BE2C (cell line): ENCODE data around the gene TXNDC2.

Experiments used
- DNase-seq: peaks from one replicate; pipeline ENCODE4 v3.0.0-alpha.2; 2020
- H3K27me3 ChIP-seq: fragments of 250-450 bp; sonication (Bioruptor Pico); 2 replicates; pipeline ENCODE4 v1.5.1; 2020; ENCODE audit warnings: mild to moderate bottlenecking
- H3K36me3 ChIP-seq: fragments of 250-450 bp; sonication (Bioruptor Pico); 2 replicates; pipeline ENCODE4 v1.5.1; 2020; ENCODE audit warnings: mild to moderate bottlenecking
- H3K4me1 ChIP-seq: fragments of 250-450 bp; sonication (Bioruptor Pico); 2 replicates; pipeline ENCODE4 v1.5.1; 2020
- H3K4me3 ChIP-seq: 2 replicates; pipeline ENCODE4 v1.5.1; 2011; ENCODE audit warnings: low read depth, low read length
- H3K9me3 ChIP-seq: fragments of 250-450 bp; sonication (Bioruptor Pico); 2 replicates; pipeline ENCODE4 v1.5.1; 2020
- TF ChIP-seq, protein P1 (sequence below): IDR thresholded peaks from 2 replicates; pipeline ENCODE4 v1.5.1; 2012; ENCODE audit warnings: mild to moderate bottlenecking, low read depth, low read length

Gene TXNDC2

DNA sequence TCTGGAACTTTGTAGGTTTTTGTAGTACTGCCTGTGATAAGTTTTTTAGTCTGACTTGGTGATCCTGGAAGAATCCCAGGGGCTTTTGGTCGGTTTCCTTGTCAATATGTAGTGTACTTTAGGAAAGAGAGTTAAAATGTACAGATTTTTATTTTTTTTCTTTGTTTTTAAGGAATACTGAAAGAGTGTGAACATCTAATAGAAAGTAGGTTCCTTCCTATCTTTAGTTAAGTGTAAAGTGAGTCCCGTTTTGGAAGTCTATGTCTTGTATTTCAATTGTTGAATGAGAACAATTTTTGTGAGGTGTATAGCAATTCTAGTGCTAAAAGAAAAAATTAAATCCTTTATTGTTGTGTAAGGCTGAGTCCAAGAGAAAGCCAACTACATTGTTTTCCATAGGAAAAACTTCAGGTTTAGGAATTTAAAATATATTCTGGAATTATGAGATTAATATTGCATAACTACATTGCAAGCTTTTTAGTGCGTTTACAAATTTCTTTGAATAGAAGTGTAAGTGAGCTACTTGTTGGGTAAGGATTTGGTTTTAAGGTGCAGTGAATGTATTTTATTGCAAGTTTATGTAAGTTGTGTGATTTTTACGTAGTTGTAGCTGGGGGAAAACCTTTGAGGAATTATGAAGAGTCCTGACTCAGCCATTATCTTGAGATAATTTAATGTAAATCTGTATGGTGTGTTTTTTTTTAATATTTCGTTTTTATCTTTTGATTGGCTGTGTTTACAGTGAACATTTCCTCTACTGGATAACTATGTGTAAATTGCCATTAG is 29.7 kb downstream of the TXNDC2 start:
- Histone ChIP-seq H3K36me3 (no peaks in the 10 kb centered on the region), H3K9me3 (no peaks in the 10 kb centered on the region), H3K4me3 (peak overlapping the region; percentile 69), H3K4me1 (no peaks in the 10 kb centered on the region; the same call in 1 of the 2 replicates), H3K27me3 (no peaks in the 10 kb centered on the region)
- DNase-seq, result no peak
- TF ChIP-seq, protein P1, sequence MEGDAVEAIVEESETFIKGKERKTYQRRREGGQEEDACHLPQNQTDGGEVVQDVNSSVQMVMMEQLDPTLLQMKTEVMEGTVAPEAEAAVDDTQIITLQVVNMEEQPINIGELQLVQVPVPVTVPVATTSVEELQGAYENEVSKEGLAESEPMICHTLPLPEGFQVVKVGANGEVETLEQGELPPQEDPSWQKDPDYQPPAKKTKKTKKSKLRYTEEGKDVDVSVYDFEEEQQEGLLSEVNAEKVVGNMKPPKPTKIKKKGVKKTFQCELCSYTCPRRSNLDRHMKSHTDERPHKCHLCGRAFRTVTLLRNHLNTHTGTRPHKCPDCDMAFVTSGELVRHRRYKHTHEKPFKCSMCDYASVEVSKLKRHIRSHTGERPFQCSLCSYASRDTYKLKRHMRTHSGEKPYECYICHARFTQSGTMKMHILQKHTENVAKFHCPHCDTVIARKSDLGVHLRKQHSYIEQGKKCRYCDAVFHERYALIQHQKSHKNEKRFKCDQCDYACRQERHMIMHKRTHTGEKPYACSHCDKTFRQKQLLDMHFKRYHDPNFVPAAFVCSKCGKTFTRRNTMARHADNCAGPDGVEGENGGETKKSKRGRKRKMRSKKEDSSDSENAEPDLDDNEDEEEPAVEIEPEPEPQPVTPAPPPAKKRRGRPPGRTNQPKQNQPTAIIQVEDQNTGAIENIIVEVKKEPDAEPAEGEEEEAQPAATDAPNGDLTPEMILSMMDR, result no peak

DNA sequence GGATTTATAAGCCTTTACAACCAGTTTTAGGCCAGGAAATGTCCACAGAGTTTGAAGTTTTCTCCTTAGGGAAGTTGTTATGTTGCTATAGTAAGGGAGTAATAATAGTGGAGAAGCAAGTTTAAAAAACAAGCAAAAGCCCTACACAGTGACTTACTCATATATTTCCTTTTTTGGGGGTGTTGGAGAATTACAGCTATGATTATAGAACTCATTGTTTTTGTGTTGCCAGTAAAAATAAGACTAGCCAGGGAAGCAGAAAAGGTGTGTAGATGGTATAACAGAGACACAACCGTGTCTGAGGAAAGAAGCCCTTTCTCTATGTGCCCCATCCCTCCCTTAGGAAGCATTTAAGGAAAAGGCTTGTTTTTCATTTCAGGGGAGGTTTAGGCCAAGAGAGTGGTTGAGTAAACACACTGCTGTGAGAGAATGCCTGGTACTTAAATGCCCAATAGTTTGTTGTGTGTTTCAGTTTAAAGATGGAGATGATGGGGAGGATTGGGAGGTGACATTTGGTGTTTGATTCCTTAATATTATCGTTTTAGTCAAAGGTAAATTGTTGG is 30.4 kb downstream of the TXNDC2 start:
- DNase-seq, result no peak
- TF ChIP-seq, protein P1, result no peak

DNA sequence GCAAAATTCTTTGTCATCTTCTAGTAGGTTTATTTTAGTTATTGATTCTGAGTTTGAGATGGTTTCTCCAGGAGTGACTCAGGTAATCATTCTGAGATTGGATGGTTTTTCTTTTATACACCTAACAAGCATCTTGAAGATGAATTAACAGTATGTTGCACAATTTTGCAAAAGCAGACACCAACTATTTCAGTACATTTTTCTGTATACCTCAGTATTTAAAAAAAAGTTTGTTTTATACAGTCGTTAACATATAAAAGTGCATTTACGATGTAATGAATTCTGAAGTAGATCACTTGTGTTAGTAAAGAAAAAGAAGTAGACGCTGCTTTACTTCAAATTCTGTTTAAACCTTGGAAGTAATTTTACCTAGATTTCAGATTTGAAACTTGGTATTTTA is 31.0 kb downstream of the TXNDC2 start:
- H3K4me1 ChIP-seq, result no peaks in the 10 kb centered on the region; the same call in 1 of the 2 replicates
- H3K9me3 ChIP-seq, result no peaks in the 10 kb centered on the region
- no peak for DNase-seq
- no peak overlapping the region for H3K4me3 ChIP-seq
- no peaks in the 10 kb centered on the region for H3K36me3 ChIP-seq
- no peaks in the 10 kb centered on the region for H3K27me3 ChIP-seq
- TF ChIP-seq, protein P1, result no peak

More for the DNA sequence above, 30.4 kb downstream of the TXNDC2 start:
- Histone ChIP-seq H3K36me3 (no peaks in the 10 kb centered on the region), H3K9me3 (no peaks in the 10 kb centered on the region), H3K27me3 (no peaks in the 10 kb centered on the region), H3K4me3 (peak overlapping the region; percentile 69; the same call in 1 of the 2 replicates), H3K4me1 (no peaks in the 10 kb centered on the region; the same call in 1 of the 2 replicates)

DNA sequence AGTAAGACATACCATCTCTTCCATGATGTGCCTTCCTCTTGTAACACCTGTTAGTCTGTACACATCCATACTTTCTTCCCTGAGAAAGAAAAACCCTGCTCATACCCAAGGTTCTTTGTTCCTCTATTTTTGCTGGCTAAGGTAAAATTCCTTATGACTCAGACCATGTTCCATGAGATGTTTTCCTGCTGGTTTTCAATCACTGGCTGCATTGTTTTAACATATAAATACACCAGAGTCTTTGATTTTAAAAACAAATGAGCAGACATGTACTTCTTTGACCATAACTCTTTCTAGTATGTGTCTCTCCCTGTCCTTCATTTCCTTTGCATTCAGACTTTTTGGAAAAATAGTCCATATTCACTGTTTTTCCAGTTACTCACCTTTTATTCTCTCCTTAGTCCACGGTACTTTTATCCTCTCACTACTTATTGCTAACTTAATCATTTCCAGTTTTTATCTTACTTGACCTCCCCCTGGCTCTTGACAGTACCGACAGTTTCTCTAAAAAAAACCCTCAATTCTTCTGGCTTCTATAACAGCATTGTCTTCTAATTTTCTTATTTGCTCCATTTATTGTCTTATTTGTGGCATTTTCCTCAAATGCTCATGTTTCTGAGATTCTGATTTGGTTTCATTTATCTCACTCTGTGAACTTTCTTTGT is 32.4 kb downstream of the TXNDC2 start:
- no peaks in the 10 kb centered on the region for H3K27me3 ChIP-seq
- DNase-seq, result no peak
- H3K4me1 ChIP-seq, result no peaks in the 10 kb centered on the region; the same call in 1 of the 2 replicates
- H3K36me3 ChIP-seq, result no peaks in the 10 kb centered on the region
- TF ChIP-seq, protein P1, result no peak
- no peaks in the 10 kb centered on the region for H3K9me3 ChIP-seq
- no peak overlapping the region for H3K4me3 ChIP-seq

DNA sequence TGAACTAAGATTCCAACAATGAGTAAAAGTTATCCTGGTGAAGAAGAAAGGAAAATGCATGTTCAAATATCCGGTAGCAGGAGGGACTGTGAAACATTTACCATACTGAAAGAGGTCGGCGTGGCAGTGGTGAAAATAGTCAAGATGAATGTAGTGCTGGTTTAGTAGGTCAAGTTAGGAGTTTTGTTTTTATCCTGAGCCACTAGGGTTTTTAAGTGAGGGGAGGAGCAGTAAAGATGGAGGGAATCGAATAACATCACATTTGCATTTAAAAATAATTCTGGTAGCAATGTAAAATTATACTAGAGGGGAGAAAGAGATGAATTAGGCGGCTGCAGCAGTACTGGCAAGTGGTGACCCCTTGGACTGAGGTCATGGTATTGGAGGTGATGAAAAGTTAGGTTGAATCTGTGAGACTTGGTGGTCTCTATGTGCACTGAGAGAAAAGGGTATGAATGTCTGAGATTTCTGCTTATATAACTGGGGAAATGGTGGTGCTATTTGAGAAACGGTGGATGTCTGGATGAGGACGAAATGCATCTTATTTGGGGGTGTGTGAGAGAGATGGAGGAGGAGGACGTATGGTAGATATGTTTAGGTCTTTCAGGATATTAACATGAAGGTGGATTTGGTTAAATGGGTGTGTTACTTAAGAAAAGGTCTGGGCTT is 33.9 kb downstream of the TXNDC2 start:
- TF ChIP-seq, protein P1, result no peak
- no peak for DNase-seq
- Histone ChIP-seq H3K9me3 (no peaks in the 10 kb centered on the region), H3K4me1 (no peaks in the 10 kb centered on the region; the same call in 1 of the 2 replicates), H3K27me3 (no peaks in the 10 kb centered on the region), H3K4me3 (no peak overlapping the region), H3K36me3 (no peaks in the 10 kb centered on the region)
